Muscle of back (tissue), 11 donors: ENCODE data around the gene MRPS34. TPM values are rescaled to one million over a fixed set of nuclear protein-coding genes. Genes with fewer than 3 reads are reported as not detected.
A peak's percentile ranks its signal among the peaks of the same experiment; 100 is the strongest.

Source experiments
- DNase-seq, 3 donors: peaks; one replicate each; pipeline versions ENCODE4 v3.0.0 to v3.0.0-alpha.2; 2013
- polyA plus RNA-seq, 10 donors: library from polyadenylated mRNA; unstranded; fragments of 120-200 nt; gene quantifications; one replicate each; pipeline ENCODE4 v1.2.1, GENCODE V29; 2013; ENCODE audit not compliant: insufficient read length in 10 of 10

The MRPS34 gene
- polyA plus RNA-seq, 10 donors = 31.4 to 56.5 (median 38.5) TPM

- DNase-seq = peak; percentile 100
Observed at GRCh38 chr16:1782408-1783264, 9.7 kb upstream of the MRPS34 start, which contains the start of the genes NUBP2 and SPSB3. Gene NUBP2 (plus strand): TSS chr16:1782960. CDS start chr16:1783021, 61 bp downstream. Gene SPSB3 (minus strand): TSS chr16:1782571. CDS start chr16:1781483, 1,088 bp downstream.

GRCh38 chr16:1781758-1782407 is 8.9 kb upstream of the MRPS34 start:
- peak in 1 of 3 donors; percentile 52 for DNase-seq

GRCh38 chr16:1781254-1781653 is 8.3 kb upstream of the MRPS34 start:
- no peak for DNase-seq

GRCh38 chr16:1780677-1781072 is 7.7 kb upstream of the MRPS34 start:
- no peak for DNase-seq

GRCh38 chr16:1779741-1780676 is 7.1 kb upstream of the MRPS34 start:
- DNase-seq = no peak

- no peak for DNase-seq
Observed at GRCh38 chr16:1779234-1779701, 6.3 kb upstream of the MRPS34 start.

- no peak for DNase-seq
Observed at GRCh38 chr16:1778200-1779179, 5.6 kb upstream of the MRPS34 start.

- DNase-seq = no peak
Observed at GRCh38 chr16:1777375-1778199, 4.7 kb upstream of the MRPS34 start.

- DNase-seq = no peak
Observed at GRCh38 chr16:1776991-1777374, 4.0 kb upstream of the MRPS34 start.

GRCh38 chr16:1776672-1776955 is 3.7 kb upstream of the MRPS34 start:
- no peak for DNase-seq

- DNase-seq = no peak
Observed at GRCh38 chr16:1775846-1776671, 3.1 kb upstream of the MRPS34 start.

GRCh38 chr16:1775006-1775845 is 2.3 kb upstream of the MRPS34 start:
- DNase-seq = no peak

GRCh38 chr16:1774448-1774780 is 1.5 kb upstream of the MRPS34 start:
- no peak for DNase-seq

- DNase-seq = no peak
Observed at GRCh38 chr16:1773703-1774447, 941 bp upstream of the MRPS34 start.

GRCh38 chr16:1772362-1772907 is 499 bp downstream of the MRPS34 start, which contains the start of gene EME2:
Gene EME2 (plus strand): TSS chr16:1772810. CDS start chr16:1773228, 418 bp downstream.
- DNase-seq = no peak

GRCh38 chr16:1771864-1772361 is 1.0 kb downstream of the MRPS34 start:
- DNase-seq = peak in 1 of 3 donors; percentile 44
